HCT116 (cell line): ENCODE data around the gene UVRAG. TPM values are rescaled to one million over a fixed set of nuclear protein-coding genes. Genes with fewer than 3 reads are reported as not detected.

ENCODE experiments used
- ATAC-seq: fragments of 200-7000 bp; cut with Tn5 transposase; 2 replicates; pipeline ENCODE4 v1.9.1; 2020; ENCODE audit warnings: mild to moderate bottlenecking, moderate library complexity
- BruUV-seq: library from RNA; stranded (reverse); fragments of 400-500 nt; replicated peaks from 2 replicates; lab custom pipeline; 2021; lab: Mats Ljungman, UMichigan
- CTCF ChIA-PET: fragments of 300-600 bp; sonication (Branson Sonifier 250); formaldehyde crosslinking; loops from one replicate; lab custom pipeline; 2021; ENCODE audit warnings: antibody characterized with exemption; lab: Charles Lee
- POLR2A ChIA-PET: fragments of 300-600, 350-600 bp; sonication (Branson Sonifier 250); formaldehyde crosslinking; loops from one replicate; lab custom pipeline; 2021; ENCODE audit warnings: antibody characterized with exemption; lab: Charles Lee
- RAD21 ChIA-PET, 2 experiments: fragments of 300-600 bp; sonication (Branson Sonifier 250); formaldehyde crosslinking; loops; one replicate each; lab custom pipeline; 2023; ENCODE audit warnings: low total read pairs in 2 of 2; ENCODE audit not compliant: uncharacterized antibody in 2 of 2, unreplicated experiment in 2 of 2, low non-redundant PET in 1 of 2; lab: Charles Lee
- DNase-seq: peaks from one replicate; pipeline ENCODE4 v3.0.0-alpha.2; 2010; ENCODE audit warnings: low read depth, low spot score
- H2AFZ ChIP-seq: fragments of 200-600 bp; shearing (Covaris generic), sonication (generic); 2 replicates; pipeline ENCODE4 v1.6.1; 2017; ENCODE audit warnings: low read depth, mixed run types, mixed read lengths, antibody characterized with exemption, low read length; ENCODE audit not compliant: poor library complexity, severe bottlenecking
- H3K27ac ChIP-seq: 2 replicates; pipeline ENCODE4 v1.5.1; 2012; ENCODE audit warnings: low read depth, low read length
- H3K27me3 ChIP-seq: fragments of 200-600 bp; sonication (generic); 2 replicates; pipeline ENCODE4 v1.6.1; 2016; ENCODE audit warnings: mixed run types, low read length, mixed read lengths; ENCODE audit not compliant: insufficient read depth
- H3K36me3 ChIP-seq, 2 experiments: fragments of 200-500 bp in 1 of 2; fragments of 200-600 bp in 1 of 2; sonication (Bioruptor generic) in 1 of 2; sonication (generic) in 1 of 2; 2 replicates each; pipeline versions ENCODE4 v1.5.1 to v1.6.1; 2014 to 2016; ENCODE audit warnings: low read length in 2 of 2, inconsistent platforms in 1 of 2, mixed read lengths in 1 of 2, mixed run types in 1 of 2; ENCODE audit not compliant: insufficient read depth in 2 of 2, control insufficient read depth in 1 of 2
- H3K4me1 ChIP-seq, 2 experiments: fragments of 200-600 bp in 1 of 2; sonication (generic) in 1 of 2; 2 replicates each; pipeline versions ENCODE4 v1.5.1 to v1.6.1; 2012 to 2017; ENCODE audit warnings: low read length in 2 of 2, inconsistent platforms in 1 of 2, mild to moderate bottlenecking in 1 of 2, mixed read lengths in 1 of 2, mixed run types in 1 of 2, moderate library complexity in 1 of 2; ENCODE audit not compliant: insufficient read depth in 2 of 2, control insufficient read depth in 1 of 2
- H3K4me2 ChIP-seq: fragments of 200-600 bp; sonication (generic); 2 replicates; pipeline ENCODE4 v1.6.1; 2017; ENCODE audit warnings: mixed run types, low read length, mixed read lengths
- H3K4me3 ChIP-seq, 2 experiments: fragments of 200-600 bp in 1 of 2; sonication (generic) in 1 of 2; replicated peaks in 1 of 2; 2 replicates each; pipeline ENCODE4 v1.5.1; 2011 to 2016; ENCODE audit warnings: low read length in 2 of 2, control low read depth in 1 of 2, low read depth in 1 of 2, mild to moderate bottlenecking in 1 of 2, mixed read lengths in 1 of 2, mixed run types in 1 of 2
- H3K79me2 ChIP-seq: fragments of 200-600 bp; sonication (generic); 2 replicates; pipeline ENCODE4 v1.6.1; 2017; ENCODE audit warnings: mild to moderate bottlenecking, mixed run types, low read length, moderate library complexity, mixed read lengths; ENCODE audit not compliant: insufficient read depth
- H3K9ac ChIP-seq: fragments of 200-600 bp; sonication (generic); 2 replicates; pipeline ENCODE4 v1.6.1; 2016; ENCODE audit warnings: low read length, mixed read lengths
- H3K9me2 ChIP-seq: fragments of 200-600 bp; sonication (generic), shearing (Covaris generic); 2 replicates; pipeline ENCODE4 v1.6.1; 2017; ENCODE audit warnings: mixed run types, mild to moderate bottlenecking, moderate library complexity; ENCODE audit not compliant: insufficient read depth
- H3K9me3 ChIP-seq, 2 experiments: fragments of 200-500 bp in 1 of 2; fragments of 200-600 bp in 1 of 2; sonication (Bioruptor generic) in 1 of 2; sonication (generic) in 1 of 2; 2 replicates each; pipeline ENCODE4 v1.6.1; 2014 to 2017; ENCODE audit warnings: low read length in 2 of 2, mixed read lengths in 2 of 2, inconsistent platforms in 1 of 2, low read depth in 1 of 2, mild to moderate bottlenecking in 1 of 2, mixed run types in 1 of 2, moderate library complexity in 1 of 2; ENCODE audit not compliant: control insufficient read depth in 1 of 2, insufficient read depth in 1 of 2
- H4K20me1 ChIP-seq: fragments of 200-600 bp; sonication (generic), shearing (Covaris generic); 2 replicates; pipeline ENCODE4 v1.6.1; 2017; ENCODE audit warnings: mixed run types, mild to moderate bottlenecking, moderate library complexity; ENCODE audit not compliant: insufficient read depth
- CBX3 ChIP-seq: IDR thresholded peaks from 2 replicates; pipeline ENCODE4 v1.6.1; 2012; ENCODE audit warnings: low read depth
- CEBPB ChIP-seq: IDR thresholded peaks from 2 replicates; pipeline ENCODE4 v1.6.1; 2012; ENCODE audit warnings: low read depth
- JUND ChIP-seq: IDR thresholded peaks from 2 replicates; pipeline ENCODE4 v1.6.1; 2012
- POLR2A ChIP-seq: IDR thresholded peaks from 2 replicates; pipeline ENCODE4 v1.7.0; 2011; ENCODE audit warnings: borderline replicate concordance; ENCODE audit not compliant: insufficient read depth, insufficient read length; ENCODE audit errors: extremely low read depth
- POLR2AphosphoS5 ChIP-seq: IDR thresholded peaks from 2 replicates; pipeline ENCODE4 v1.6.1; 2011; ENCODE audit warnings: mild to moderate bottlenecking, low read depth, low read length, moderate library complexity
- RAD21 ChIP-seq: IDR thresholded peaks from 2 replicates; pipeline ENCODE4 v1.6.1; 2012; ENCODE audit warnings: low read depth, mild to moderate bottlenecking
- SIN3A ChIP-seq: IDR thresholded peaks from 2 replicates; pipeline ENCODE4 v1.6.1; 2012; ENCODE audit warnings: low read depth
- SP1 ChIP-seq: IDR thresholded peaks from 2 replicates; pipeline ENCODE4 v1.6.1; 2012; ENCODE audit warnings: low read depth
- TCF7L2 ChIP-seq: IDR thresholded peaks from 2 replicates; pipeline ENCODE4 v1.7.0; 2011; ENCODE audit warnings: borderline replicate concordance, inconsistent platforms; ENCODE audit not compliant: insufficient read depth, insufficient read length; ENCODE audit errors: extremely low read depth
- YY1 ChIP-seq: IDR thresholded peaks from 2 replicates; pipeline ENCODE4 v1.6.1; 2011; ENCODE audit warnings: low read length, low read depth, moderate library complexity, mild to moderate bottlenecking; ENCODE audit not compliant: insufficient replicate concordance; ENCODE audit errors: extremely low read depth
- ZFX ChIP-seq: fragments of 450-650 bp; IDR thresholded peaks from 2 replicates; pipeline ENCODE4 v1.6.1; 2017
- ZNF274 ChIP-seq: fragments of 200-500 bp; sonication (Bioruptor generic); IDR thresholded peaks from 2 replicates; pipeline ENCODE4 v1.6.1; 2014; ENCODE audit warnings: mild to moderate bottlenecking, low read depth, low read length, inconsistent platforms
- intact Hi-C: fragments of 100-400 bp; cut with micrococcal nuclease; formaldehyde crosslinking; loops from 2 replicates; pipeline ENCODE4 v1.10.0; 2022
- total RNA-seq: library from RNA; stranded (reverse); gene quantifications from one replicate; pipeline ENCODE4 v1.2.1, GENCODE V29; 2021; ENCODE audit not compliant: unreplicated experiment
- TF ChIP-seq, protein P1 (sequence below), 3 experiments: fragments of 200-600 bp in 1 of 3; sonication (generic) in 1 of 3; IDR thresholded peaks in 2 of 3; conservative IDR thresholded peaks in 1 of 3; 2 replicates each; pipeline ENCODE4 v1.5.1; 2012 to 2017; ENCODE audit warnings: low read depth in 2 of 3, low read length in 2 of 3, antibody characterized with exemption in 1 of 3, borderline replicate concordance in 1 of 3, control low read depth in 1 of 3, mild to moderate bottlenecking in 1 of 3, mixed read lengths in 1 of 3, mixed run types in 1 of 3, moderate library complexity in 1 of 3; ENCODE audit not compliant: insufficient read depth in 1 of 3
- TF ChIP-seq, protein P2 (sequence below): IDR thresholded peaks from 2 replicates; pipeline ENCODE4 v1.6.1; 2012
- TF ChIP-seq, protein P3 (sequence below): IDR thresholded peaks from 2 replicates; pipeline ENCODE4 v1.6.1; 2012
- TF ChIP-seq, protein P4 (sequence below): IDR thresholded peaks from 2 replicates; pipeline ENCODE4 v1.6.1; 2011; ENCODE audit warnings: mild to moderate bottlenecking, low read length, moderate library complexity; ENCODE audit not compliant: insufficient replicate concordance; ENCODE audit errors: extremely low read depth

UVRAG gene
- total RNA-seq, 1 experiment from 2014 or later: 12.3 TPM

DNA sequence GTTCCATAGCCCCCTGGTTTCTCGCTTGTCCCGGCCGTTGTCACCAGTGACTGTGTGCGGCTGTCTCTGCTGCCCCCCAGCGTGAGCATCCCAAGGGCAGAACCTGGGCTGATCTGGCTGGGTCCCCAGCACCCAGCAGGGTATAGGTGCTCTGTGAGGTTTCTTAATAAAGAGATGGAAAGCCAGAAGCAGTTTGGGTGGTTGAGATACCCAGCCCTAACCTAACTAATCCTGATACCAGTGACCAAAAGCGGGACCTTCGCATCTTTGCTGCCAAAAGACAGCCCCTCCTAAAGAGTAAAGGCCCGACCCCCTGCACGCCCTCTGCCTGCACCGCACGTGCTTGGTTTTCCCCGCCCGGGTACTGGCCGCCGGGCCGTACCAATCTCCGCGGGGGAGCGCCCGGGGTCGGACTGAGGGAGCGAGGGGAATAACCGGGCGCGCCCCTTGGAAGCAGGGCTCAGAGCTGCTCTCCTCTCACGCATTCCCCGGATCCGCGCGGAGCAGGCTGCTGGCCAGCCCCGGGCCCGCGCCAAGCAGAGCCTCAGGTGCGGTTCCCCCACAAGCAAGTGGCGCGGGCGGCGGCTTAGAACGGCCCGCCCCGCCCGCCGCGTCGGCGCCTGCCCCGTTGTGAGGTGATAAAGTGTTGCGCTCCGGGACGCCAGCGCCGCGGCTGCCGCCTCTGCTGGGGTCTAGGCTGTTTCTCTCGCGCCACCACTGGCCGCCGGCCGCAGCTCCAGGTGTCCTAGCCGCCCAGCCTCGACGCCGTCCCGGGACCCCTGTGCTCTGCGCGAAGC, 46.7 kb upstream of the UVRAG start, which contains the start of gene DGAT2:
DGAT2 (plus strand) TSS at position 667 of the 797 bp plus-strand sequence. CDS start 214 bp downstream, outside the sequence.
- no peak for TF ChIP-seq POLR2A
- TF ChIP-seq SIN3A: no peak
- TF ChIP-seq, protein P1, sequence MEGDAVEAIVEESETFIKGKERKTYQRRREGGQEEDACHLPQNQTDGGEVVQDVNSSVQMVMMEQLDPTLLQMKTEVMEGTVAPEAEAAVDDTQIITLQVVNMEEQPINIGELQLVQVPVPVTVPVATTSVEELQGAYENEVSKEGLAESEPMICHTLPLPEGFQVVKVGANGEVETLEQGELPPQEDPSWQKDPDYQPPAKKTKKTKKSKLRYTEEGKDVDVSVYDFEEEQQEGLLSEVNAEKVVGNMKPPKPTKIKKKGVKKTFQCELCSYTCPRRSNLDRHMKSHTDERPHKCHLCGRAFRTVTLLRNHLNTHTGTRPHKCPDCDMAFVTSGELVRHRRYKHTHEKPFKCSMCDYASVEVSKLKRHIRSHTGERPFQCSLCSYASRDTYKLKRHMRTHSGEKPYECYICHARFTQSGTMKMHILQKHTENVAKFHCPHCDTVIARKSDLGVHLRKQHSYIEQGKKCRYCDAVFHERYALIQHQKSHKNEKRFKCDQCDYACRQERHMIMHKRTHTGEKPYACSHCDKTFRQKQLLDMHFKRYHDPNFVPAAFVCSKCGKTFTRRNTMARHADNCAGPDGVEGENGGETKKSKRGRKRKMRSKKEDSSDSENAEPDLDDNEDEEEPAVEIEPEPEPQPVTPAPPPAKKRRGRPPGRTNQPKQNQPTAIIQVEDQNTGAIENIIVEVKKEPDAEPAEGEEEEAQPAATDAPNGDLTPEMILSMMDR (IDR thresholded peaks at IDR 0.05 in 2 of 3, conservative IDR thresholded peaks at IDR 0.05 in 1 of 3; ENCODE audit: borderline replicate concordance in 1 of 3, insufficient read depth in 1 of 3, low read depth in 2 of 3, low read length in 2 of 3): peak in 2 of 3 experiments; percentile 9 to 15; a peak in 1 of 6 replicates
- TF ChIP-seq, protein P2, sequence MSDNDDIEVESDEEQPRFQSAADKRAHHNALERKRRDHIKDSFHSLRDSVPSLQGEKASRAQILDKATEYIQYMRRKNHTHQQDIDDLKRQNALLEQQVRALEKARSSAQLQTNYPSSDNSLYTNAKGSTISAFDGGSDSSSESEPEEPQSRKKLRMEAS: peak; percentile 99
- peak; percentile 66; the same call in 1 of the 2 replicates for TF ChIP-seq CBX3
- TF ChIP-seq, protein P3, sequence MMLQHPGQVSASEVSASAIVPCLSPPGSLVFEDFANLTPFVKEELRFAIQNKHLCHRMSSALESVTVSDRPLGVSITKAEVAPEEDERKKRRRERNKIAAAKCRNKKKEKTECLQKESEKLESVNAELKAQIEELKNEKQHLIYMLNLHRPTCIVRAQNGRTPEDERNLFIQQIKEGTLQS: no peak
- TF ChIP-seq ZNF274: no peak
- no peak for TF ChIP-seq ZFX
- TF ChIP-seq YY1: no peak
- TF ChIP-seq JUND: peak; percentile 71; the same call in 1 of the 2 replicates
- peak; percentile 59 for TF ChIP-seq POLR2AphosphoS5
- TF ChIP-seq TCF7L2: peak; percentile 24
- TF ChIP-seq SP1: peak; percentile 82
- TF ChIP-seq, protein P4, sequence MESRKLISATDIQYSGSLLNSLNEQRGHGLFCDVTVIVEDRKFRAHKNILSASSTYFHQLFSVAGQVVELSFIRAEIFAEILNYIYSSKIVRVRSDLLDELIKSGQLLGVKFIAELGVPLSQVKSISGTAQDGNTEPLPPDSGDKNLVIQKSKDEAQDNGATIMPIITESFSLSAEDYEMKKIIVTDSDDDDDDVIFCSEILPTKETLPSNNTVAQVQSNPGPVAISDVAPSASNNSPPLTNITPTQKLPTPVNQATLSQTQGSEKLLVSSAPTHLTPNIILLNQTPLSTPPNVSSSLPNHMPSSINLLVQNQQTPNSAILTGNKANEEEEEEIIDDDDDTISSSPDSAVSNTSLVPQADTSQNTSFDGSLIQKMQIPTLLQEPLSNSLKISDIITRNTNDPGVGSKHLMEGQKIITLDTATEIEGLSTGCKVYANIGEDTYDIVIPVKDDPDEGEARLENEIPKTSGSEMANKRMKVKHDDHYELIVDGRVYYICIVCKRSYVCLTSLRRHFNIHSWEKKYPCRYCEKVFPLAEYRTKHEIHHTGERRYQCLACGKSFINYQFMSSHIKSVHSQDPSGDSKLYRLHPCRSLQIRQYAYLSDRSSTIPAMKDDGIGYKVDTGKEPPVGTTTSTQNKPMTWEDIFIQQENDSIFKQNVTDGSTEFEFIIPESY: no peak
- TF ChIP-seq RAD21: no peak
- TF ChIP-seq CEBPB: no peak
- TF ChIP-seq, all 23 proteins: peak for 7
- peak within 1 kb of the TSS; percentile 19 for H2AFZ ChIP-seq
- H3K9ac ChIP-seq: peak within 1 kb of the TSS; percentile 61
- RAD21 ChIA-PET: no interaction called here
- H3K4me2 ChIP-seq: peak within 1 kb of the TSS; percentile 84
- H3K36me3 ChIP-seq: no peaks in the 10 kb centered on the region
- CTCF ChIA-PET: no interaction called here
- peak within 1 kb of the TSS; percentile 35 to 54 for H3K4me3 ChIP-seq
- no peaks in the 10 kb centered on the region for H3K79me2 ChIP-seq
- peaks cover 6% of the 10 kb centered on the region; the same call in 1 of the 2 replicates for H3K27me3 ChIP-seq
- no peaks in the 10 kb centered on the region for H3K9me2 ChIP-seq
- ATAC-seq (peak; percentile 93), DNase-seq (peak; percentile 47)
- peak within 1 kb of the TSS; percentile 55; the same call in 1 of the 2 replicates for H3K27ac ChIP-seq
- no TSS peak for BruUV-seq
- POLR2A ChIA-PET: no interaction called here
- H3K9me3 ChIP-seq: no peaks in the 10 kb centered on the region
- H4K20me1 ChIP-seq: no peaks in the 10 kb centered on the region
- peaks cover 9 to 17% of the 10 kb centered on the region in 2 experiments for H3K4me1 ChIP-seq
- intact Hi-C loops: no loop called here
